Motor neuron (in vitro differentiated cells): ENCODE results near the gene MCM9. TPM values are rescaled to one million over a fixed set of nuclear protein-coding genes. Genes with fewer than 3 reads are reported as not detected.

Experiments used
- ATAC-seq, 8 experiments: fragments of 200-7000 bp; cut with Tn5 transposase; replicated peaks in 6 of 8; 2 replicates each; pipeline ENCODE4 v1.8.0; 2021; ENCODE audit warnings: mild to moderate bottlenecking in 8 of 8, moderate library complexity in 8 of 8
- H3K27ac ChIP-seq, 2 donors: fragments of 250-450 bp; sonication (Bioruptor Pico); 2 replicates each; pipeline ENCODE4 v1.9.0; 2021; ENCODE audit warnings: antibody characterized with exemption in 2 of 2, mild to moderate bottlenecking in 2 of 2, moderate library complexity in 1 of 2
- H3K4me1 ChIP-seq, 2 donors: fragments of 250-450 bp; sonication (Bioruptor Pico); replicated peaks in 1 of 2; 2 replicates each; pipeline ENCODE4 v1.6.1; 2021; ENCODE audit warnings: antibody characterized with exemption in 2 of 2, mild to moderate bottlenecking in 2 of 2, moderate library complexity in 1 of 2
- H3K4me3 ChIP-seq, 5 donors: fragments of 250-450 bp; sonication (Bioruptor Pico); 2 replicates each; pipeline ENCODE4 v1.9.0; 2021; ENCODE audit warnings: antibody characterized with exemption in 5 of 5, mild to moderate bottlenecking in 5 of 5, moderate library complexity in 4 of 5
- WGBS, 10 experiments: fragments of 450-650 bp; shearing (Covaris generic); methylation state at CpG; one replicate each; pipeline ENCODE4 v1.0.0; 2022; 5-methylcytosine and 5-hydroxymethylcytosine counted together
- in situ Hi-C, 9 experiments: fragments of 400-800 bp; cut with MboI; loops; one replicate each; pipeline ENCODE4 v1.15.0; 2021; ENCODE audit warnings: low sequenced_read_pairs in 9 of 9, low pct_unique_long_range_greater_than_20kb in 2 of 9; ENCODE audit not compliant: unreplicated experiment in 9 of 9
- total RNA-seq, 8 experiments: library from RNA; unstranded; fragments of 300-600 nt; gene quantifications; 2 replicates each; pipeline versions ENCODE4 v1.2.3 to v1.2.4, GENCODE V29; 2022

Gene MCM9
- total RNA-seq, 8 experiments from 2014 or later, result 6.5 to 21.4 (median 12.7) TPM

- Histone ChIP-seq H3K4me3 (no peak overlapping the region), H3K4me1 (peaks cover 20 to 34% of the 10 kb centered on the region in 2 donors), H3K27ac (no peak overlapping the region)
- no peak for ATAC-seq
- in situ Hi-C loops, result no loop called here
Observed at GRCh38 chr6:118897386-118897785, 37.6 kb downstream of the MCM9 start.

GRCh38 chr6:118896339-118897136, 38.4 kb downstream of the MCM9 start:
- no peak for ATAC-seq
- Histone ChIP-seq H3K4me3 (peak overlapping the region; percentile 62 to 92 (median 67)), H3K27ac (no peak overlapping the region), H3K4me1 (peaks cover 28 to 43% of the 10 kb centered on the region in 2 donors)
- 0 to 72% (median 36%) methylated on average over 1 to 5 of the region's 5 CpGs for WGBS, 10 experiments
- in situ Hi-C loops, result no loop called here

- Histone ChIP-seq H3K4me3 (peak overlapping the region; percentile 62 to 92 (median 67)), H3K4me1 (peaks cover 29 to 48% of the 10 kb centered on the region in 2 donors), H3K27ac (no peak overlapping the region)
- no peak for ATAC-seq
- WGBS, 10 experiments, result 5 to 36% (median 24%) methylated on average over 1 to 2 of the region's 2 CpGs; no CpG with 5 or more reads in 1 of the 10 experiments
- in situ Hi-C loops, result no loop called here
Observed at GRCh38 chr6:118895859-118896258, 39.1 kb downstream of the MCM9 start.

- Histone ChIP-seq H3K4me3 (peak overlapping the region; percentile 62 to 92 (median 67)), H3K4me1 (peaks cover 29 to 44% of the 10 kb centered on the region in 2 donors), H3K27ac (peak overlapping the region; percentile 84 to 91)
- no peak for ATAC-seq
- WGBS, 10 experiments, result 0 to 10% (median 0%) methylated on average over 1 to 11 of the region's 11 CpGs
- in situ Hi-C loops, result no loop called here
Observed at GRCh38 chr6:118895261-118895560, 39.7 kb downstream of the MCM9 start.

- peak overlapping the region; percentile 84 to 91 for H3K27ac ChIP-seq
- ATAC-seq, result peak; percentile 40 to 60 (median 49)
- peaks cover 33 to 46% of the 10 kb centered on the region in 2 donors for H3K4me1 ChIP-seq
- WGBS, 10 experiments, result 0 to 3% (median 0%) methylated on average over 3 to 36 of the region's 102 CpGs; no CpG with 5 or more reads in 2 of the 10 experiments
- peak overlapping the region; percentile 62 to 92 (median 67) for H3K4me3 ChIP-seq
- in situ Hi-C loops, result no loop called here
Observed at GRCh38 chr6:118894425-118895260, 40.3 kb downstream of the MCM9 start.

GRCh38 chr6:118893807-118894424, 41.0 kb downstream of the MCM9 start, which contains the start of gene ASF1A:
ASF1A (plus strand) TSS chr6:118894152; CDS start chr6:118894414, 262 bp downstream.
- 0 to 3% (median 0%) methylated on average over 1 to 25 of the region's 51 CpGs; no CpG with 5 or more reads in 1 of the 10 experiments for WGBS, 10 experiments
- H3K4me1 ChIP-seq, result peaks cover 34 to 54% of the 10 kb centered on the region in 2 donors
- H3K27ac ChIP-seq, result peak within 1 kb of the TSS; percentile 84 to 91
- in situ Hi-C loops, result no loop called here
- peak; percentile 78 to 92 (median 90) for ATAC-seq
- peak within 1 kb of the TSS; percentile 62 to 92 (median 67) for H3K4me3 ChIP-seq

GRCh38 chr6:118893064-118893806, 41.7 kb downstream of the MCM9 start:
- in situ Hi-C loops, result no loop called here
- Histone ChIP-seq H3K27ac (peak overlapping the region; percentile 75 to 83), H3K4me3 (peak overlapping the region; percentile 62 to 92 (median 67)), H3K4me1 (peaks cover 36 to 57% of the 10 kb centered on the region in 2 donors)
- WGBS, 10 experiments, result 1 to 31% (median 6%) methylated on average over 8 to 17 of the region's 18 CpGs
- peak; percentile 22 to 57 (median 38) for ATAC-seq

GRCh38 chr6:118892355-118892991, 42.5 kb downstream of the MCM9 start:
- Histone ChIP-seq H3K4me3 (peak overlapping the region; percentile 62 to 92 (median 67)), H3K4me1 (peaks cover 36 to 50% of the 10 kb centered on the region in 2 donors), H3K27ac (peak overlapping the region; percentile 75 to 83)
- in situ Hi-C loops, result no loop called here
- 0 to 100% (median 60%) methylated on average over 2 to 6 of the region's 6 CpGs; no CpG with 5 or more reads in 1 of the 10 experiments for WGBS, 10 experiments
- no peak for ATAC-seq

GRCh38 chr6:118890997-118891790, 43.8 kb downstream of the MCM9 start:
- Histone ChIP-seq H3K27ac (no peak overlapping the region), H3K4me1 (peaks cover 24 to 38% of the 10 kb centered on the region in 2 donors), H3K4me3 (no peak overlapping the region)
- no peak for ATAC-seq
- in situ Hi-C loops, result no loop called here
- WGBS, 10 experiments, result 86 to 100% (median 98%) methylated on average over 1 to 5 of the region's 5 CpGs; no CpG with 5 or more reads in 1 of the 10 experiments

GRCh38 chr6:118889163-118889562, 45.8 kb downstream of the MCM9 start:
- H3K4me3 ChIP-seq, result no peak overlapping the region

GRCh38 chr6:118886641-118887040, 48.3 kb downstream of the MCM9 start:
- Histone ChIP-seq H3K27ac (no peak overlapping the region), H3K4me1 (peaks cover 12 to 23% of the 10 kb centered on the region in 2 donors), H3K4me3 (no peak overlapping the region)
- in situ Hi-C loops, result no loop called here
- no peak for ATAC-seq
- 73 to 98% (median 93%) methylated on average over 2 to 5 of the region's 6 CpGs; no CpG with 5 or more reads in 1 of the 10 experiments for WGBS, 10 experiments

More at GRCh38 chr6:118889163-118889562, 45.8 kb downstream of the MCM9 start:
- Histone ChIP-seq H3K27ac (no peak overlapping the region), H3K4me1 (peaks cover 22 to 35% of the 10 kb centered on the region in 2 donors)
- peak in 2 of 8 experiments; percentile 20 to 48 for ATAC-seq
- in situ Hi-C loops, result no loop called here
- 20 to 100% (median 36%) methylated on average over 2 to 4 of the region's 4 CpGs for WGBS, 10 experiments
